ENCODE data around the gene PCBD1.

DNA sequence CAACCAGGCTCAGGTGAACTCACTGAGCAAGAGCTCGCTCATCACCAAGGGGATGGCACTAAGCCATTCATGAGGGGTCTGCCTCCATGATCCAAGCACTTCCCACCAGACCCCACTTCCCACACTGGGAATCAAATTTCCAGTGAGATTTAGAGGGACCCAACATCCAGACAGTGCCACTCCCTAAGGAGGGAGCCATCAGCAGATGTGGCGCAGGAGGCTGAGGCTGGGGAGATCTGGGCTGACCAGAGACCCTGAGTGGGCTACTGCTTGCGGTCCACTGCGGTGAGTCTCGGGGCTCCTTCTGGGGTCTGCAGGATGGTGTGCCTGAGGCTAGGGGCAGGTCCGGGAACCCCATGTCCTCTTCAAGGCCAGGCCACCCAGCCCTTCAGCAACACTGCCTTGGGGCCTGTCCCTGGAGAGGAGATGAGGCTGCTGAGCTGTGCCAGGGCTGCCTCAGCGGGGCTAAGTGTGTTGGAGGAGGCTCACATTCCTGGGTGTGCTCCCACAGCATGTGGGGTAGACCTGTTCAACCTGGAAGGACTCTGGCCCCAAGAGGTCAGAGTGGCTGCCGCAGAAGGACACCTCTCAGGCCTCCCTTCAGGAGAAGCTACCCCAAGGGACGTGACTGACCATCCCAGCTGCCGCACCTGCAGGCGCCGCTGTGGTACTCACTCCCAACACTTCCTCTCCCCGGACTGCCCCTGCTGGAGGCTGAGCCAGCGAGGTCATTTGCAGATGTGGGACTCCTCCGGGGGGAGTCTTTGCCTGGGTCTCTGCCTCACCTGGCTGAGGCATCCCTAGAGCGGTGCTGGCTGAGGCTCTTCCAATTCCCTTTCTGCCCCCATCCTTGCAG is 22.3 kb upstream of the PCBD1 start:
- TF ChIP-seq, protein P1, sequence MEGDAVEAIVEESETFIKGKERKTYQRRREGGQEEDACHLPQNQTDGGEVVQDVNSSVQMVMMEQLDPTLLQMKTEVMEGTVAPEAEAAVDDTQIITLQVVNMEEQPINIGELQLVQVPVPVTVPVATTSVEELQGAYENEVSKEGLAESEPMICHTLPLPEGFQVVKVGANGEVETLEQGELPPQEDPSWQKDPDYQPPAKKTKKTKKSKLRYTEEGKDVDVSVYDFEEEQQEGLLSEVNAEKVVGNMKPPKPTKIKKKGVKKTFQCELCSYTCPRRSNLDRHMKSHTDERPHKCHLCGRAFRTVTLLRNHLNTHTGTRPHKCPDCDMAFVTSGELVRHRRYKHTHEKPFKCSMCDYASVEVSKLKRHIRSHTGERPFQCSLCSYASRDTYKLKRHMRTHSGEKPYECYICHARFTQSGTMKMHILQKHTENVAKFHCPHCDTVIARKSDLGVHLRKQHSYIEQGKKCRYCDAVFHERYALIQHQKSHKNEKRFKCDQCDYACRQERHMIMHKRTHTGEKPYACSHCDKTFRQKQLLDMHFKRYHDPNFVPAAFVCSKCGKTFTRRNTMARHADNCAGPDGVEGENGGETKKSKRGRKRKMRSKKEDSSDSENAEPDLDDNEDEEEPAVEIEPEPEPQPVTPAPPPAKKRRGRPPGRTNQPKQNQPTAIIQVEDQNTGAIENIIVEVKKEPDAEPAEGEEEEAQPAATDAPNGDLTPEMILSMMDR (conservative IDR thresholded peaks at IDR 0.05): no peak
- no peak for TF ChIP-seq EZH2 (IDR thresholded peaks at IDR 0.05; ENCODE audit: low read depth)
